Activated CD8-positive, alpha-beta memory T cell treated with anti-CD3 and anti-CD28 coated beads, Interleukin-2, amount 50 U/mL, for 4 hours (primary cell): ENCODE measurements around the gene DNMBP.
"Not testable (repeated sequence)": the region's sequence is repeated elsewhere in the genome, so short reads cannot be mapped to it uniquely, and the experiment has no call there.

Experiments used
- DNase-seq: peaks from one replicate; pipeline ENCODE4 v3.0.0-alpha.2; 2020

Gene DNMBP

DNA sequence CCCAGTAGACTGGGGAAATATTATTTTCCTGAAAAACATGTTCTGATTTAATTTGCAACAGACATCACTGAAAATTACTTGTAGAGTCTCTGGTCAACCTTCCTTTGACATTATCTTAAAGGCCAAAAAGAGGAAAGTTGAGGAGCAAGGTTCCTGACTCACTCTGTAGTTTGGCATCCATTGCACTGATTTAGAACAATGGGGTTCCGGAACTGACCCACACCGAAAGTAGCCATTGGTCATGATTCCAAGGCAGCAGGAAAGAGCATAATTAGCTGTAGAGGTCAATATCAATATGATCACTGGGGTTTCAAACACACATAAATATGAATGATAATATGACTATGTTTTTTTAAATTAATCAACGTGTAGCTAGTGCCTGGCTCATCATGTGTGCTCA is 65.8 kb downstream of the DNMBP start:
- DNase-seq = no peak

- no peak for DNase-seq
These were observed 67.6 kb downstream of the DNMBP start for GRCh38 chr10:99941942-99942820.

DNA sequence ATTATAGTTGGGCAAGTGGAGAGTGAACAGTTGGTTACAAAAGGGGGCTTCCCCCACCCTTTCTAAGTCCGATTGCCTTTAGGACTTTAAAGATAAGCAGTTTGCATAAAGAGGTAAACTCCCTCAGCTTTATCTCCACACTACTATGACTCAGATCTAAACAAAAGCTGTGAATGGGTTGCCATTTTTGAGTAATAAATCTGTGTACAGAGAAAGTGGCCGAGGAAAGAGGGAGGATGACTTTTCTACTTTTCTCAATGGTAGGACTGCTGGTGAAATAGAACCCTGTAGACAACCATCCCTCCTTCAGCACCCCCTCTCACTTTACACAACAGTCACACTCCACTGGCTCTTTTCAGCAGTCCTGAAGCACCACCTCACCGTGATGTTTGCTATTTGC is 71.2 kb downstream of the DNMBP start:
- DNase-seq = no peak

DNA sequence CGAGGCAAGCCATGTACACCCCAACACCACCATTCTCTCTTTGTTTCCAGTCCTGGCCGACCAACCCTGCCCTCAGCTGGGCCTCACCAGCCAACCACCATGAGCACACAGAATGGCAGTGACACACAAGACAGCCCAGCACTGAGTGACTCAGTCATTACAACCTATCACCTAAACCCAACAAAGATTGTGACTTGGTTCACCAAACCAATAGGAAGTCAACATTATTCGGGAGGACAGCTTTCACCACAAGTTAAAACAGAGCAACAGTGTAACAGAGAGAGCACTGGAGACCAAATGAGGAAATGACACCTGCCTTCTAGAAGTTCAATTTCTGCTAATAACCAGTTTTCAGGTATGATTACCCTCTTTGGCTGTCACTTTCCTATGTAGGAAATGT is 72.1 kb downstream of the DNMBP start:
- no peak for DNase-seq

DNA sequence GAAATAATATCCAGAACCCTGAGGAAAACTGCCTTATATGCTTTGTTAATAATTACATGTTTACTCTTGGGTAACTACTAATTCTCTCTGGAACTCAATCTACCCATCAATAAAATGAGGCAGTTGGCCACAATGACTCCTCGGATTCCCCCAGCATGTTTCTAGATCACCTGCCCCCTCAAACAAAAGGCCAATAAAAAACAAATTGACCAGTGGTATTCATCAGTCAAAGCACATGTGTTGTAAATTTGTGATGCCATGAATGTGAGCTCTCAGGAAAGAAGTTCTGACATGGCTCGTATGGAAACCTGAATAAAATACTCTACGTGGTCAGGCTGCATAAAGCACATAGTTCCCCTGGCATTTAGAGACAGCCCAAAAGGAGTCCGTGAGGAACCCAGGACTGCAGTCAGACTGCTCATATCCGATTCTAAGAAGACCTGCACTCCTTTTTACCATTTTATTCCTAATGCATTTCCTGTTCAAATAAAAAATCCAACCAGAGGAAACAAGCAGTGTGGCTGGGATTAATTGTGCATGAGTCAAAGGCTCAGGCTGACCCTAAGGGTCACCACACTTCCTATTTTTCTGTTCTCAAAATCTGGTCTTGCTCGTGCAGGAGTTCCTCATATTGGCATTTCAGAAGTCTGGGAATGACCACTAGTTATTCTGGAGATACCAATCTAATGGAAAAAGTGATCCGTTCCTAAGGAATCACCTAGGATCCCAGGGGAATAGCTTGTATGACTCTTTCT is 77.4 kb downstream of the DNMBP start:
- DNase-seq = not testable (repeated sequence)

- no peak for DNase-seq
These were observed 78.8 kb downstream of the DNMBP start for GRCh38 chr10:99930731-99931550.

- DNase-seq = no peak
These were observed 80.4 kb downstream of the DNMBP start for GRCh38 chr10:99929360-99929759.

DNA sequence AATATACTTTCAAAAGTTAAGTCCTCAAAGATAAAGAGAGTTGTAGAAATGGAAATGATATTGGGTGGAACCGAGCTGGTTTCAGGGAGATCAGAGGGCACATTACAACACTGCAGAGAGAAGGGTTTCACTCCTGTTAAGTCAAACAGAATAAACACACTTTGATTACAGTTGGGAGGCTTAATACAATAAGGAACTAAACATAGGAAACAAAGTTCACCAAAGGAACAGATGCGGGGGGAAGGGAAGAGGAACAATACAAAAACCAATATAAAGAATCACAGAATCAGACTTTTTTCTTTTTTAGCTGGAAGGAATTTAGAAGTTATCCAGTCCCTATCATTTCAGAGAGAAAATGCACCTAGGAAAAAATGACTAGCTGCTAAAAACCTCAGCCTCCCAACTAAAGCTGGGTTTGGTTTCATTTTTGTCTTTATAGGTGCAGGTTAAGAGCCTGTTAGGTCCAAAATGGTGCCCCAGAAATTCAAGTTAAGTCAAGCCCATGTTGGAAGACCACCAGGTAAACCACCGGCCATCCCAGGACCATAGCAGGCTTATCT is 81.9 kb downstream of the DNMBP start:
- DNase-seq = no peak

DNA sequence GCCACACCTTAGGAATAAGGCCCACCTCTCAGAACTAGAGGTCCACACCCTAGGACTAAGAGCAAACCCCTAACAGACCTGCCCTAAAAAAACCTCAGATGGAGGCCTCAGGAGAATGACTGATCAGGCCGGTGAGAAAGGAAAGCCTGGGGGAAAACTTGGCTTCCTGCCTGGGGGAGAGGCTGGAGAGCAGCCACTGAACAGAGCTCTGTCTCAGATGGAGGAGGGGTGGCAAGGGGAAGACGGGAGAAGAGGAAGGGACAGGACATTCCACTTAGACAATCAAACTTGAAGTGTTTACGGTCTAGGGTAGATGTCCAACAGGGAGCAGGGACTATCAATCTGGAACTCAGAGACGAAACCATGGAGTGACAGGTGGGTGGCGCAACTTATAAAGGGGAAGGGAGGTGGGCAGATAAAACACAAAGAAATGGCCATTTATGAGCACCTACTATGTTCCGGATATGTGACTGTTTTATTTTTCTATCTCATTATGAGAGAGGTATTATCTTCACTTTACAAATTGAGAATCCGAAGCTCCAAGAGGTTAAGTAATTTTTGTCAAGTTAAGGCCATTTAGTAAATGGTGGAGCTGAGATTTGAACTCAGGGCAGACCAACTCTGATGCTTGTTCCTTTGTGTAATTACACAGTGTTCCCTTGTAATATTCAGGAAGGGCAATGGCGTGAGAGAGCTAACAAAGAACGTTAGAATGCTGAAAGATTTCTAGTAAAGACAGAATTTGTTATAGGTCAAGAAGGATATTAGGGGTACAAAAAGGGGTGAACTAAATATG is 82.6 kb downstream of the DNMBP start:
- DNase-seq = no peak

- no peak for DNase-seq
These were observed 85.1 kb downstream of the DNMBP start for GRCh38 chr10:99924451-99925255.

DNA sequence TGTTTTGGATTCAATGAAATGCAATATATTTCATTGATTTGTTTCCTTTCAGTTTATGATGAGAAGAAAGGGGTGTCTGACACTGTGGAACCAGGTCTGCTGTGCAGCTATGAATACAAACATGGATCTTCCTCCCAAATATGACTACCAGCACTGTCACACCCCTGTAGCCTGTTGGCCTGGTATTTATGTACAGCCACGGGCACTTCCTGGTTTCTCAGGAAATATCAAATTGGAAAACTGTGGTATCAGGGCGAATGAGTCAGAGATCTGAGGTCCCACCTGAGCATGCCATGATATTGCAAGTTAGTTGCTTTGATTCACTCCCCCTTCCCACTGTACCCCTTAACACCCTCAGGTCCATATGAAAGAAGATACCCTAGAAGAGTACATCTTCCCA is 87.8 kb downstream of the DNMBP start:
- DNase-seq = no peak

GRCh38 chr10:99920901-99921300 is 88.8 kb downstream of the DNMBP start:
- no peak for DNase-seq

GRCh38 chr10:99920486-99920885 is 89.3 kb downstream of the DNMBP start:
- DNase-seq = no peak

DNA sequence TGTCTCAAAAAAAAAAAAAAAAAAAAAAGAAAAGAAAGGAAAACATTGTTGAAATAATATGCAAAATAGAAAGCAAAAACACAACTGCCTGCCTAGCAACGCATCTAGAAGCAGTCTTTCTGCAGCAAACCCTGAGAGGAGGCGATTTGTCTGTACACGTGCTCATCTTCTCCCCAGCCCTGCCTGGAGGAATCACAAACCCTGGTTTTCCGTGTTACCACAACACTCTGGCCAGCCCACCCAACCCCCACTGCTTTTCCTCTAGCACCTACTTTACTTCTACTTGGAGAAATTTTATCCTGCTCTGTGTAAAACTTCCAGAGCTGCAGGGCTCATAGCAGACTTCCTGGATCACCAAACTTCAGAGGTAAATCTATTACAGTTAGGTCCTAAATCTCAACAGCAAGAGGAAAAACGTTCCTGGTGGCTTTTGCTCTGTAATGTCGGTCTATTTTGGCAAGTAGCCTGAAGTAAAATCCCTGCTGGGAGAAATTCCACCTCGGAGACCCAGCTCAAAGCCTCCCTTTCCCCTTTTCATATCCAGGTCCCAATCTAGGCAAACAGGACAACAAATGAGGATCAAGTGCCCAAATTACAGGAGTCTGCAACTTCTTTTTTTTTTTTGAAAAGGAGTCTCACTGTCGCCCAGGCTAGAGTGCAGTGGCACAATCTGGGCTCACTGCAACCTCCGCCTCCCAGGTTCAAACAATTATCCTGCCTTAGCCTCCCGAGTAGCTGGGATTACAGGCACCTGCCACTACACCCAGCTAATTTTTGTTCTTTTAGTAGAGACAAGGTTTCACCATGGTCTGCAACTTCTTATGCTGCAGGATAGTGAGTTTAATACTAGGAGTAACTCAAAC is 91.6 kb downstream of the DNMBP start:
- no peak for DNase-seq

GRCh38 chr10:99916776-99917175 is 93.0 kb downstream of the DNMBP start:
- no peak for DNase-seq

DNA sequence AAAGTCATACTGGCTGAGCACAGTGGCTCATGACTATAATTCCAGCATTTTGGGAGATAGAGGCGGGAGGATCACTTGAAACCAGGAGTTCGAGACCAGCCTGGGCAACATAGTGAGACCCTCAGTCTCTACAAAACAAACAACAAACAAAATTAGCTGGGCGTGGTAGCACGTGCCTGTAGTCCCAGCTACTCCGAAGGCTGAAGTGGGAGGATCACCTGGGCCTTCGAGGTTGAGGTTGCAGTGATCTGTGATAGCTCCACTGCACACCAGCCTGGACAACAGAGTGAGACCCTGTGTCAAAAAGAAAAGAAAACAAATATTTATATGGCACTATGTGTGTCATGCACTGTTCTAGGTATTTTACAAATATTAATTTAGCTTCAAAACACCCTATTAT is 94.3 kb downstream of the DNMBP start:
- DNase-seq = no peak

- DNase-seq = no peak
These were observed 95.5 kb downstream of the DNMBP start for GRCh38 chr10:99914236-99914635.

DNA sequence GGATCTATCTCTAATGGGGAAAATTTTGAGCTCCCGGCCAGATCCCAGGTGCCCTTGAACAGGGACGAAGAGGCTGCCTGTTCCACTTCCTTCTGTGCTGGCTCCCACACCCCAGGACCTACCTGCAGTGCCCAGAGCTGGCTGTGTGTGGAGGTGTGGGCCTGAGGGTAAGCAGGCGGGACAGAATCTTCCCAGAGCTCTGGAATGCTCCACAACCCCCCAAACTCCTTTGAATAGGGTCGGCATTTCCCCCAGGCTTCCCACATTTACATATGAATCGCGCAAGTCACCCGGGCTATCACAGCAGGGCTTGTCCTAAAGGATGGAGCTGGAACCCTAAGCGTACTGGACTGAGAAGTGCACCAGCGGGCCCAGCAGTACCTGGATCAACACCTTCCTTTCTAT is 95.9 kb downstream of the DNMBP start:
- no peak for DNase-seq

DNA sequence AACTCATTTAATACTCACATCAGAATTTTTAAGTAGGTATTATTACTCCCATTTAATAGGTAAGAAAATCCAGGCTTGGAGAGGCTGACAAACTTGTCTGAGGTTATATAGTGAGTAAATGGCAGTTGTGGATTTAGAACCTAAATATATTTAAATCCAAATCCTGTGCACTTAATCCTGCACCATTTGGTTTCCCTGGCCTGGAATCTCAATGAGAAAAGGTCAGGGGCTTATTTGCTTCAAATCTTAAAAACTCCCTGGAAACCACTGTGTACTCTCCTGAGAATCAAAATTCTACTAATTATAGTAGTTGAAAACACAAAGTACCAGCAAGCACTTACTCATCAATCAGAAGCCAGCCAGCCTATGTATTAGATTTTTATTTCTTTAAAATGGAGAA is 97.7 kb downstream of the DNMBP start:
- no peak for DNase-seq

DNA sequence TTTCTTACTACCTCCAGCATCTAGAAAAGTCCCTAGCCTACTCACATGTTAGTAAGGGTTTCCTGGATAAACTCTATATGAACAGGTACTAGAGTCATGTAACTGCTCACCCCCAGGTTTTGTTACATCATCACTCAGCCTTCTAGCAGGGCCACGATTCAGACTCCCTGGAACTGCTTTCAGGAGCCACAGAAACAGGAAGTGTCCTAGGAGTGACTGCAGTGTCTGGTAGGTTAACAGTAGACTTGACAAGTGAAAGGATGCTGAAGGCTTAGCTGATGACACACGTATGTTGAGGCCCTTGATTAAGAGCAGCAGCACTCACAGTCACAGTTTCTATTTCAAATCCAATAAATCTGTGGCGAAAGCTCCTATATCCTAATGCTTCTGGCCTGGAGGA is 101.2 kb downstream of the DNMBP start:
- no peak for DNase-seq
